LoVo (cell line): Measurements from ENCODE around the gene RNU6-9.
"Not testable (repeated sequence)": the region's sequence is repeated elsewhere in the genome, so short reads cannot be mapped to it uniquely, and the experiment has no call there.

Experiments used
- DNase-seq: peaks from one replicate; pipeline ENCODE4 v3.0.0-alpha.2; 2016; ENCODE audit warnings: low spot score

The RNU6-9 gene

DNA sequence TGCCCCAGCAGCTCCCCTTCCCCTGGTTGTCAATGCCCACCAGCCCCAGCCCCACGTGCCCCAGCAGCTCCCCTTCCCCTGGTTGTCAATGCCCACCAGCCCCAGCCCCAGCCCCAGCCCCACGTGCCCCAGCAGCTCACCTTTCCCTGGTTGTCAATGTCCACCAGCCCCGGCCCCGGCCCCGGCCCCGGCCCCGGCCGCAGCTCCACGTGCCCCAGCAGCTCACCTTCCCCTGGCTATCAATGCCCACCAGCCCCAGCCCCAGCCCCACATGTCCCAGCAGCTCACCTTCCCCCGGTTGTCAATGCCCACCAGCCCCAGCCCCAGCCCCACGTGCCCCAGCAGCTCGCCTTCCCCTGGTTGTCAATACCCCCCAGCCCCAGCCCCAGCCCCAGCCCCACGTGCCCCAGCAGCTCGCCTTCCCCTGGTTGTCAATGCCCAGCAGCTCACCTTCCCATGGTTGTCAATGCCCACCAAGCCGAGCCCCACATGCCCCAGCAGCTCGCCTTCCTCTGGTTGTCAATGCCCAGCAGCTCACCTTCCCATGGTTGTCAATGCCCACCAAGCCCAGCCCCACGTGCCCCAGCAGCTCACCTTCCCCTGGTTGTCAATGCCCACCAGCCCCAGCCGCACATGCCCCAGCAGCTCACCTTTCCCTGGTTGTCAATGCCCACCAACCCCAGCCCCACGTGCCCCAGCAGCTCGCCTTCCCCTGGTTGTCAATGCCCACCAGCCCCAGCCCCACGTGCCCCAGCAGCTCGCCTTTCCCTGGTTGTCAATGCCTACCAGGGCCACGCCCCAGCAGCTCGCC, 14.3 kb upstream of the RNU6-9 start:
- DNase-seq, result not testable (repeated sequence)

DNA sequence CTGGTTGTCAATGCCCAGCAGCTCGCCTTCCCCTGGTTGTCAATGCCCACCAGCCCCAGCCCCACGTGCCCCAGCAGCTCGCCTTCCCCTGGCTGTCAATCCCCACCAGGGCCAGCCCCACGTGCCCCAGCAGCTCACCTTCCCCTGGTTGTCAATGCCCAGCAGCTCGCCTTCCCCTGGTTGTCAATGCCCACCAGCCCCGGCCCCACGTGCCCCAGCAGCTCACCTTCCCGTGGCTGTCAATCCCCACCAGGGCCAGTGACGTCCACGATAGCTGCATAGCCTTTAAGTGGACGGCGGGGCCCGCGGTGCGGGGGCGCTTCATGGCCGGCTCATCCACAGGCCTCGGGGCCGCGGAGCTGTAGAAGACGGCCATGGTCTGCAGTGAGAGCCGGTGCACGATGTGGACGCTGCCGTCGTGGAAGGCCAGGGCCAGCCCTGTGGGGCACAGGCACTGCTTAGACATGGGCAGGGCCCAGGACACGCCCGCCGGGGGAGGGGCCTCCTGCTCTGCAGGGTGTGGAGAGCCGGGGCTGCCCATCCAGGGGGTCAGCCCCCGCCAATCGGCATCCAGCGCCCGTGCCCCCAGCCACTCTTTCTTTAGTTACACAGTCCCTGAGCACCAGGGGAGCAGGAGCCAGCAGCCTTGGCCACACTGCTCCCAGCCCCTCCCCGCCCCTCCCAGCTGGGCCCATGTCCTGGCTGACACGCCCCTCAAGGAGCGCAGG, 13.4 kb upstream of the RNU6-9 start:
- DNase-seq, result no peak

DNA sequence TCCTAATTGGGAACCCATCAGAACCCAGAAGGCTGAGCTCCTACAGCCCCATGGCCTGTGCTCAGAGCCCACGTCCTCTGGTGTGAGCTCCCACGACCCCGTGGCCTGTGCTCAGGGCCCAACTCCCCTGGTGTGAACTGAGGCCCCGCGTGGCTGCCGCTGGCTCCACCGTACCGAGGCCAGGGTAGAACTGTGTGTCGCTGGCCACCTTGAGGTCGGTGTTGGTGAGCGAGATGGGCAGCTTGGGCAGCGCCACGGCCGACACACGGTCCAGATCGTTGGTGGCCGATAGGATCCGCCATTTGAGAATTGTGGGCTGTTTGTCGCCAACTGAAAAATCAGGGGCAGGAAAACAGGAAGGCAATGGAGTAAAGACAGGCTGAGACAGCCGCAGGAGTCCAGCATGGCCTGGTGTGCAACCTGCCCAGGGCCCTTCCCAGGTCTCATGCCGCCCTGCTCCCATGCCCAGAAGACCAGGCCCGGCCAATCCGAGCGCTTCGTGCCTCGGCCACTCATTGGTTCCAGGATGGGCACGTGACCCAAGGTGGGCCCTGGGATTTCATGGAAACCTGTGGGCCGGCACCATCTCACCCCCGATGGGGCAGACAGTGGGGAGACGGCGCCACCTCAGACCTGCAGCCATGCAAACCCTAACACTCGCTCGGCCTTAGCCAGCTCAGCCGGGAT, 11.8 kb upstream of the RNU6-9 start:
- no peak for DNase-seq

DNA sequence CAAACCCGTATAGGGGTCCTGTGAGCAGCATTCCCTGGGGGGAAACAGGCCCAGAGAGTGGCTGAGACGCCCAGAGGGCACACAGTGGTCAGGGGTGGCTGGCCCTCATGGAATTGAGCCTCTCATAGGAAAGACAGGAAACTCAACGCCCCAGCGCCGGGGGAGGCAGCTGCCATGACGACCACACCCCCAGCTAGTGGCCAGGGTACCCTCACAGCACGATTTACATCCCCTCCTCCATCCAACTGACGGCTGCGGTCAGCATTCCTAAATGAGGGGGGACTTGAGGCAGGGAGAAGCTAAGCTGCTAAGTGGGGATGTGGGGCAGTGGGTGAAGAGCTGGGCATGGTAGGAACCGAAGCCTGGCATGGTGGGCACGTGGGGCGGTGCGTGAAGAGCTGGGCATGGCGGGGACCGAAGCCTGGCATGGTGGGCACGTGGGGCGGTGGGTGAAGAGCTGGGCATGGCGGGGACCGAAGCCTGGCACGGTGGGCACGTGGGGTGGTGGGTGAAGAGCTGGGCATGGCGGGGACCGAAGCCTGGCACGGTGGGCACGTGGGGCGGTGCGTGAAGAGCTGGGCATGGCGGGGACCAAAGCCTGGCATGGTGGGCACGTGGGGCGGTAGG, 10.3 kb upstream of the RNU6-9 start:
- no peak for DNase-seq

DNA sequence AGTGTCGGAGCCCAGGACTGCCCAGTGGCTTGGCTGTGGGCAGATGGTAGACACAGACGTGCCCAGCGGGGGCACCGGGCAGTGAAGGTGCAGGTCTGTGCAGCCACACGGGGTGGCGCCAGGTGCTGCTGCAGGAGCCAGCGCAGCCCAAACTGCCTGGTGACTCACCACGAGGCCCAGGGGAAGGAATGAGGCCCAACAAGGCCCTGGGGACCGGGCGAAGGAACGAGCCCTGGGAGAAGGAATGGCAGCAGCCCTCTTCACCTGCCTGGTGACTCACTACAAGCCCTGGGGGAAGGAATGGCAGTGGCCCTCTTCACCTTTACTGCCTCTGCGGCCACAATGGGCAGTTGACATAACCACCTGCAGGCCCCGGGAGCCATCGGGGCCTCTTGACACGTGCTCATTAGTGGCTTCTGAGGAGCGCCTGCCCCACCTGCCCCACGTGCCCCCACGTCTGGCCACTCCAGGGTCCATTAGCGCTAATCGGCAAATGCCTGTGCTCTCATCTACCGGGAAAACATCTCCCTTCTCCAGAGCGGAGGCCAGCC, 9.5 kb upstream of the RNU6-9 start:
- no peak for DNase-seq

- DNase-seq, result no peak
Measured at GRCh38 chr19:884420-885211, 8.7 kb upstream of the RNU6-9 start.

GRCh38 chr19:885536-886224, 7.6 kb upstream of the RNU6-9 start:
- DNase-seq, result no peak

DNA sequence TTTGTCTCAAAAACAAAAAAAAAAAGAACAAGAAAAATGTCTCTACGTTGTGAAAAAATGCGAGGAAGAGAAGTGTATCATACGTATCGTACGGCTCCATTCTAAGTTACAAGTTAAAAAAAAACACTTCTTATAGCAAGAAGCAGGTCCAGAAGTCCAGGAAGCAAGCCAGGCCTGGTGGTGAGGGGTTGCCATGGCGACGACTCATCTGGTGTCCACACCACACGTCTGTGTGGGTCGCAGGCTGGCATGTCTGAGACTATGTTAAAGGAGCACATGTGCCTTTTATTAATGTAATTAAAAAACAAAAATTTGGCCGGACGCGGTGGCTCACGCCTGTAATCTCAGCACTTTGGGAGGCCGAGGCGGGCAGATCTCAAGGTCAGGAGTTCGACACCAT, 6.2 kb upstream of the RNU6-9 start:
- no peak for DNase-seq

DNA sequence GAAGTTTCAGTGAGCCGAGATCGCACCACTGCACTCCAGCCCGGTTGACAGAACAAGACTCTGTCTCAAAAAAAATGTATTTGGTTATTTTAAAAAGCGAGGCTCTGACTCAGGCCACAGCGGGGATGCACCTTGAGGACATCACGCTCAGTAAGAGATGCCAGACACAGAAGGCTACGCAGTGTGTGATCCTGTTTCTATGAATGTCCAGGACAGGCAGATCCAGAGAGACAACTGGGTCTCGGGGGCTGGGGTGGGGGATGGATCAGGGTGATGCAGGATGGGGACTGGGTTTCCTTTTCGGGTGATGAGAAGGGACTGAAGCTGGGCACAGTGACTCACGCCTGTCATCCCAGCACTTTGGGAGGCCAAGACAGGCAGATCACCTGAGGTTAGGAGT, 5.7 kb upstream of the RNU6-9 start:
- no peak for DNase-seq

- no peak for DNase-seq
Measured at GRCh38 chr19:888581-889385, 4.5 kb upstream of the RNU6-9 start.

GRCh38 chr19:889662-890295, 3.5 kb upstream of the RNU6-9 start:
- DNase-seq, result no peak

DNA sequence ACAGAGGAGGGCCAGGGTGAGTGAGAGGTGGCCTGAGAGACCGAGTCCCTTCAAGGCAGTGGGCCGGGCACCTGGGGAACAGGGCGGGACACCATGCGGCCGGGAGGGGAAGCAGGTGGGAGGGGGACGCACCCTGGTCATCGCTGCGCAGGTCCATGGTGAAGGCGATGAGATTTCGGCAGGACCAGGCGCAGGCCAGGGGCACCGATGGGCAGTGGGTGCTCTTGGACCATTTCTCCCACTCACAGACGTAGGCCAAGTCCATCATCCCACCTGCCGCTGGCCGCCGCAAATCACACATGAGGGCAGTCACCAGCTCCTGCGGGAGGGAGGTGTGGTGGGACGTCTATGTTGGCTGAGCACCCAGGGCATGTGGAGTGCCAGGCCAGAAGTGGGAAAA, 2.5 kb upstream of the RNU6-9 start:
- DNase-seq, result no peak

- DNase-seq, result not testable (repeated sequence)
Measured at GRCh38 chr19:891421-892200, 1.7 kb upstream of the RNU6-9 start.

DNA sequence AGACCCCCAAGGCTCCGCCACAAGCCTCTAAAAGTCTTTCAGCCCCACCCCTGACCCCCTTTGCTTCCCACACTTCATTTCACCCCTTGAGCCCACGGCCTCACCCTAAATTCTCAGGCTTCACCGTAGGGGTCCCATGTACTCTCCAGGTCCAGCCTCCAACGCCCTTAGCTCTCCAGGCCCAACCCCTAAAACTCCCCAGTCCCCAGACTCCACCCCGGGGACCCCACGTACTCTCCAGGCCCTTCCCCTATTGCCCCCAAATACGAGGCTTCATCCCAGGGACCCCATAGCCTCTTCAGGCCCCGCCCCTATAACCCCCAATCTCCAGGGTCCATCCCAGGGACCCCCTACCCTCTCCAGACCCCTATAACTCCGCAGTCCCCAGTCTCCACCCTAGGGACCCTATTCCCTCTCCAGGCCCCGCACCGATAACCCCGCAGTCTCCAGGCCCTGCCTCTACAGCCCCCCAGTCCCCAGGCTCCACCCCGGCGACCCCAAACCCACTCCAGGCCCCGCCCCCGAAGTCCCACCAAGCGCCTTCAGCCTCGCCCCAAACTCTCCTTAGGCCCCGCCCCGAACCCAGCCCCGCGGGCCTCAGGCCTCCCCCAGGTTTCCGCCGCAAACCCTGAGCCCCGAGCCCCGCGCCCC, 916 bp upstream of the RNU6-9 start:
- DNase-seq, result no peak

- DNase-seq, result no peak
Measured at GRCh38 chr19:896434-896833, 3.1 kb downstream of the RNU6-9 start.

DNA sequence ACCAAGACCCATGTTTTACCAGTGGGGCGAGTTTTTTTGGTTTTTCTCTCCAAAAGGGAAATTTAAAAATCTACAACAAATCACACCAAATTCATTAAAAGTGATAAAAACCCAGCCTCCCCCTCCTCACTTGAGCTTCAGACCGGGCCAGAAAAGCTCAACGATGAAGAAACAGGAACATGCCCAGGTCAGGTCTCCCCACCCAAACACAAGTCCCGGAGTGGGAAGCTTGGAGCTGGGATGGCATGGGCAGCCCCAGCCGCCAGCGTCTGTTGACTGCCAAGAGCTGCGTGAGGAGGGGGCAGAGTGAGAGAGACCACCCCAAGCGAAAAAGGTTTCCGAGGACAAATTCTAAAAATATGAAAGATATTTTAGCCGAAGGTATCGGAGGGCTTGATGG, 3.7 kb downstream of the RNU6-9 start:
- no peak for DNase-seq

DNA sequence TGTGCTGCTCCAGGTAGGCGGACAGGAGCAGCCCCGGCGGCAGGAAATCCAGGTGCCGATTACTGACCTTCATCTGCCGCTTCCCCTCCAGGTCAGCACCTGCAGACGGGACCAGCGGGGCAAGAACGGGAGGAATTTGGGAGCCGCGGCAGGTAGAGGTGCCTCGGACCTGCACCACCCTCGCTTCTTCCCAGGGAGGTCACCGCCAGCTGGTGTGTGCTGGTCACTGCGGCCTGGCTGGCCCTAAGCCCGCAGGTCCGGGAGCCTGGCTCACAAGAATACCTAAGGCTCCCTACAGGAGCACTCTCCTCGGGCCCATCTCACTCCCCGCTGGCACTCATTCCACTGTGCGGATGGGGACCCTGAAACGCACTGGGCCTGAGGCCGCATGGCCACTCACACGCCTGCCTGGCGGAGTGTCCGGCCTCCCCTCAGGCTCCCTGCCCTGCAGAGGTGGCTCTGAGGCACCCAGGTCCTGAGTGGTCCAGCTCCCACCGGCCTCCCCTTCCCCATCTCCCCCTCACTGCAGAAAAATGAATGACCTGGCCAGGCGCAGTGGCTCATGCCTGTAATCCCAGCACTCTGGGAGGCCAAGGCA, 4.3 kb downstream of the RNU6-9 start:
- no peak for DNase-seq

DNA sequence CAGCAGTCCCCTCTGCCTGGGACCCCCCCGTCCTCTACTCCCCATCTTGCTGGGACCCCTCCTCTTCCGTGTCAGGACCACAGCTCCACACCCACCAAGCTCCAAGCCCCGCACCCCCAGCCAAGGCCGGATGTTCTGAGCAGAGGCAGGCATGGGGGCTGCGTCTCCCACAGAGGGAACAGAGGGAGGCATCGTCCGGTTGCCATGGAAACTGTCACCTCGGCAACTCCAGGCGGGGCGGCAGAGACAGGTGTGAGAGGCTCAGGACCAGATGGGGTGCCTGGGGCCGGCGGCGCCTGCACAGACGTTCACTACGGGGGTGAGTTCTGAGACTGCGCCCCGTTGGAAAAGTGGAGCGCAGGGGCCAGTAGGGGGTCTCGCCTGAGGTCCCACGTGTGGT, 5.4 kb downstream of the RNU6-9 start:
- no peak for DNase-seq
